Lung (tissue), 12 donors: ENCODE measurements around the gene PDE8A. TPM values are rescaled to one million over a fixed set of nuclear protein-coding genes. Genes with fewer than 3 reads are reported as not detected.

ENCODE experiments used
- ATAC-seq: fragments of 200-7000 bp; cut with Tn5 transposase; one replicate; pipeline ENCODE4 v1.9.1; 2020; ENCODE audit warnings: moderate number of reproducible peaks; ENCODE audit not compliant: insufficient read depth, low FRiP score
- DNase-seq, 3 donors: peaks; one replicate each; pipeline ENCODE4 v3.0.0-alpha.2; 2013 to 2017
- H3K27ac ChIP-seq, 2 donors: one replicate each; pipeline ENCODE4 v1.5.1; 2013; ENCODE audit warnings: mild to moderate bottlenecking in 2 of 2, moderate library complexity in 2 of 2, control low read depth in 1 of 2, inconsistent platforms in 1 of 2, low read depth in 1 of 2, low read length in 1 of 2
- H3K27me3 ChIP-seq, 3 donors: one replicate each; pipeline ENCODE4 v1.5.1; 2013; ENCODE audit warnings: low read length in 2 of 3; ENCODE audit not compliant: control insufficient read depth in 3 of 3, insufficient read depth in 3 of 3
- H3K36me3 ChIP-seq, 4 donors: one replicate each; pipeline ENCODE4 v1.5.1; 2013; ENCODE audit warnings: low read length in 4 of 4, mild to moderate bottlenecking in 1 of 4, moderate library complexity in 1 of 4; ENCODE audit not compliant: control insufficient read depth in 4 of 4, insufficient read depth in 4 of 4
- H3K4me1 ChIP-seq, 5 donors: one replicate each; pipeline ENCODE4 v1.5.1; 2013; ENCODE audit warnings: low read length in 5 of 5, mild to moderate bottlenecking in 2 of 5, moderate library complexity in 1 of 5; ENCODE audit not compliant: control insufficient read depth in 5 of 5, insufficient read depth in 5 of 5
- H3K4me3 ChIP-seq: one replicate; pipeline ENCODE4 v1.5.1; 2013; ENCODE audit warnings: mild to moderate bottlenecking, control low read depth, moderate library complexity
- H3K9ac ChIP-seq, 2 donors: one replicate each; pipeline ENCODE4 v1.5.1; 2013; ENCODE audit warnings: low read length in 2 of 2, control low read depth in 1 of 2; ENCODE audit not compliant: insufficient read depth in 1 of 2
- H3K9me3 ChIP-seq, 4 donors: one replicate each; pipeline ENCODE4 v1.5.1; 2013; ENCODE audit warnings: low read length in 3 of 4, mild to moderate bottlenecking in 1 of 4, moderate library complexity in 1 of 4; ENCODE audit not compliant: control insufficient read depth in 4 of 4, insufficient read depth in 3 of 4
- CTCF ChIP-seq: IDR thresholded peaks from 2 replicates; pipeline ENCODE4 v1.5.1; 2012; ENCODE audit warnings: mild to moderate bottlenecking; ENCODE audit errors: control extremely low read depth, extremely low read depth
- WGBS, 2 donors: extraction: QIAGEN DNeasy Blood & Tissue Kit; methylation state at CpG; one replicate each; pipeline ENCODE4 v1.1.7; 2013; 5-methylcytosine and 5-hydroxymethylcytosine counted together
- polyA plus RNA-seq, 2 donors: library from polyadenylated mRNA; stranded (reverse); fragments of 200-250 nt; gene quantifications; one replicate each; pipeline ENCODE4 v1.2.1, GENCODE V29; 2013
- total RNA-seq, 2 donors: library from RNA; depleted of rRNA in 1 of 2; stranded (reverse); fragments of >200 nt in 1 of 2; gene quantifications; one replicate each; pipeline ENCODE4 v1.2.1, GENCODE V29; 2014 to 2021
- donor health status: control.
- donor health status: control.
- donor health status: Bipolar disorder and iron deficiency.
- donor health status: healthy.
- donor health status: DM: yes; HTN: yes; CAD: no.

Gene PDE8A
- total and polyA plus RNA-seq, 4 donors, result 13.7 to 87.7 (median 33.5) TPM

- TF ChIP-seq CTCF, result no peak
- 70 to 78% methylated on average over 4 of the region's 4 CpGs for WGBS, 2 donors
- peak overlapping the region in 1 of 2 donors; percentile 8 for H3K9ac ChIP-seq
- ATAC-seq (no peak), DNase-seq (peak in 1 of 3 donors; percentile 43)
- peak overlapping the region; percentile 25 to 60 for H3K27ac ChIP-seq
- no peaks in the 10 kb centered on the region for H3K27me3 ChIP-seq
- H3K4me1 ChIP-seq, result peaks cover 4 to 28% (median 9%) of the 10 kb centered on the region in 5 donors
- no peaks in the 10 kb centered on the region for H3K36me3 ChIP-seq
- no peaks in the 10 kb centered on the region for H3K9me3 ChIP-seq
- no peak overlapping the region for H3K4me3 ChIP-seq
These were observed 43.1 kb downstream of the PDE8A start for GRCh38 chr15:85024509-85025336.

GRCh38 chr15:85025516-85026251 lies 44.0 kb downstream of the PDE8A start:
- no peaks in the 10 kb centered on the region for H3K27me3 ChIP-seq
- H3K27ac ChIP-seq, result peak overlapping the region; percentile 20 to 41
- H3K9ac ChIP-seq, result no peak overlapping the region
- H3K4me3 ChIP-seq, result no peak overlapping the region
- DNase-seq, result peak in 1 of 3 donors; percentile 47
- WGBS, 2 donors, result 84 to 88% methylated on average over 4 of the region's 4 CpGs
- H3K4me1 ChIP-seq, result peaks cover 8 to 36% (median 11%) of the 10 kb centered on the region in 5 donors
- ATAC-seq, result no peak
- no peaks in the 10 kb centered on the region for H3K9me3 ChIP-seq
- TF ChIP-seq CTCF, result no peak
- no peaks in the 10 kb centered on the region for H3K36me3 ChIP-seq

GRCh38 chr15:85026304-85027032 lies 44.8 kb downstream of the PDE8A start:
- Histone ChIP-seq H3K4me3 (no peak overlapping the region), H3K4me1 (peaks cover 9 to 39% (median 12%) of the 10 kb centered on the region in 5 donors), H3K27me3 (no peaks in the 10 kb centered on the region), H3K9me3 (no peaks in the 10 kb centered on the region), H3K36me3 (no peaks in the 10 kb centered on the region), H3K9ac (no peak overlapping the region), H3K27ac (peak overlapping the region in 1 of 2 donors; percentile 41)
- DNase-seq (no peak), ATAC-seq (no peak)
- no peak for TF ChIP-seq CTCF
- 48 to 63% methylated on average over 2 of the region's 2 CpGs for WGBS, 2 donors
